Myocyte (in vitro differentiated cells): Measurements from ENCODE around the gene FGD2. TPM values are rescaled to one million over a fixed set of nuclear protein-coding genes. Genes with fewer than 3 reads are reported as not detected.
"Not testable (repeated sequence)": the region's sequence is repeated elsewhere in the genome, so short reads cannot be mapped to it uniquely, and the experiment has no call there.

Experiments used
- DNase-seq: peaks from one replicate; pipeline ENCODE4 v3.0.0-alpha.2; 2012; ENCODE audit warnings: low read depth
- total RNA-seq: library from RNA; depleted of rRNA; stranded (reverse); fragments of >200 nt; gene quantifications from 2 replicates; pipeline ENCODE4 v1.2.3, GENCODE V29; 2014

Gene FGD2
- total RNA-seq, 1 donor from 2014 or later = not detected

GRCh38 chr6:36989264-36989663 lies 16.2 kb upstream of the FGD2 start:
- DNase-seq = no peak

GRCh38 chr6:36990401-36990800 lies 15.1 kb upstream of the FGD2 start:
- DNase-seq = not testable (repeated sequence)

- no peak for DNase-seq
These were observed 7.4 kb upstream of the FGD2 start for GRCh38 chr6:36997811-36998722.

GRCh38 chr6:36998723-36999038 lies 6.8 kb upstream of the FGD2 start:
- DNase-seq = no peak

- DNase-seq = no peak
These were observed 6.2 kb upstream of the FGD2 start for GRCh38 chr6:36999061-36999750.

GRCh38 chr6:36999751-37000125 lies 5.7 kb upstream of the FGD2 start:
- no peak for DNase-seq

GRCh38 chr6:37004044-37004980 lies 1.1 kb upstream of the FGD2 start:
- no peak for DNase-seq

- DNase-seq = no peak
These were observed 542 bp downstream of the FGD2 start for GRCh38 chr6:37005827-37006567.

- DNase-seq = no peak
These were observed 1.4 kb downstream of the FGD2 start for GRCh38 chr6:37006793-37007339.

GRCh38 chr6:37007340-37008043 lies 2.0 kb downstream of the FGD2 start:
- DNase-seq = no peak

GRCh38 chr6:37008484-37009465 lies 3.3 kb downstream of the FGD2 start:
- DNase-seq = no peak

- DNase-seq = peak; percentile 16
These were observed 5.0 kb downstream of the FGD2 start for GRCh38 chr6:37010402-37010892.

GRCh38 chr6:37011656-37012378 lies 6.4 kb downstream of the FGD2 start:
- peak; percentile 13 for DNase-seq

- DNase-seq = no peak
These were observed 8.3 kb downstream of the FGD2 start for GRCh38 chr6:37013516-37014491.

- DNase-seq = no peak
These were observed 9.2 kb downstream of the FGD2 start for GRCh38 chr6:37014667-37015066.

- no peak for DNase-seq
These were observed 10.1 kb downstream of the FGD2 start for GRCh38 chr6:37015532-37015931.

GRCh38 chr6:37016995-37017394 lies 11.5 kb downstream of the FGD2 start:
- no peak for DNase-seq
